ENCODE measurements around the gene CBLC.
"Not testable (repeated sequence)": the region's sequence is repeated elsewhere in the genome, so short reads cannot be mapped to it uniquely, and the experiment has no call there.

The CBLC gene

GRCh38 chr19:44765033-44765948 lies 12.4 kb upstream of the CBLC start:
- no peak for DNase-seq (ENCODE audit: low read depth)

DNA sequence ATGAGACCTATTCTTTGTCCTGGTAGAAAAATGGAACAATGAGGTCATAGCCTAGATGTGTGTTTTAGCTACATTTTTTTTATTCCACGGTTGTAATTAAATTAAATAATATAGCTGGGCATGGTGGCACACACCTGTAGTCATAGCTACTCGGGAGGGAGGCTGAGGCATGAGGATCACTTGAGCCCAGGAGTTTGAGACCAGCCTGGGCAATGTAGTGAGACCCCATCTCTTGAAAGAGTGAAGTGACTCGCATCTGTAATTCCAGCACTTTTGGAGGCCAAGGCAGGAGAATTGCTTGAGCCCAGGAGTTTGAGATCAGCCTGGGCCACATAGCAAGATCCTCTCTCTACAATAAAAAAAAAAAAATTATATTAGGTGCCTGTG lies 11.7 kb upstream of the CBLC start:
- no peak for DNase-seq (ENCODE audit: low read depth)

DNA sequence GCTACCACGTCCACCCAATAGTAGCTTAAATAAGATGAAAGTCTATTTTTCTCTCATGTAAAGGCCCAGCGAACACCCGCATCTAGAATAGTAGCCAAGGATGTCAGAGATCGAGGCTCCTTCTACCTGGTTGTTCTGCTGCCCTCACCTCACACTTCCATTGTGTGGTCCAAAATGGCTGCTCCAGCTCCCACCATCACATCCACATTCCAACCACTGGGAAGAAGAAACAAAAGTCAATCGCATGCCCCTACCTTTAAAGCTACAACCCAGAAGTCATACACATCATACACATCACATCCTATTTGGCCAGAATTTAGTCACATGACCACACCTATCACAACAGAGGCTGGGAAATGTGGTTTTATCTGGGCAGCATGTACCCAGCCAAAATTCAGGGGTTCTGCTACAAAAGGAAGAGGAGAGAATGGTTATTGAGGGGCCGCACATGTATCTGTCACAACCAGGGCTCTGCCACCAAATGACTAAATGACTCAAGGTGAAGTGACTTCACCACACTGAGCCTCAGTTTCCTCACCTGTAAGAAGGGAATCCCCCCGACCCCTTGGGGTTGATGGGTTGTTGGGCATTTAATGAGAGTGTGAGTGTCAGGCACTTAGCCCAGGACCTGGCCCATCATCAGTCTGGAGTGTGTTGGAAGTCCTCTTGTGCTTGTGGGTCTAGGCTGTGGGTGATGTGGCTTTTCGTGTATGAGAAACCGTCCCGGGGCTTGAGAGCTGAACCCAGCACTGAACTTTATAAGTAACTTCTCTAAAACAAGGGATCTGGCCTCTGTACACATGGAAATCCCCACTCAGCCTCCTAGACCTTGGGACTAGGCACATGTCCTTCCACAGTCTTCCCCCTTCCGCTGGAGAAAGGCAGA lies 10.2 kb upstream of the CBLC start:
- no peak for DNase-seq (ENCODE audit: low read depth)

DNA sequence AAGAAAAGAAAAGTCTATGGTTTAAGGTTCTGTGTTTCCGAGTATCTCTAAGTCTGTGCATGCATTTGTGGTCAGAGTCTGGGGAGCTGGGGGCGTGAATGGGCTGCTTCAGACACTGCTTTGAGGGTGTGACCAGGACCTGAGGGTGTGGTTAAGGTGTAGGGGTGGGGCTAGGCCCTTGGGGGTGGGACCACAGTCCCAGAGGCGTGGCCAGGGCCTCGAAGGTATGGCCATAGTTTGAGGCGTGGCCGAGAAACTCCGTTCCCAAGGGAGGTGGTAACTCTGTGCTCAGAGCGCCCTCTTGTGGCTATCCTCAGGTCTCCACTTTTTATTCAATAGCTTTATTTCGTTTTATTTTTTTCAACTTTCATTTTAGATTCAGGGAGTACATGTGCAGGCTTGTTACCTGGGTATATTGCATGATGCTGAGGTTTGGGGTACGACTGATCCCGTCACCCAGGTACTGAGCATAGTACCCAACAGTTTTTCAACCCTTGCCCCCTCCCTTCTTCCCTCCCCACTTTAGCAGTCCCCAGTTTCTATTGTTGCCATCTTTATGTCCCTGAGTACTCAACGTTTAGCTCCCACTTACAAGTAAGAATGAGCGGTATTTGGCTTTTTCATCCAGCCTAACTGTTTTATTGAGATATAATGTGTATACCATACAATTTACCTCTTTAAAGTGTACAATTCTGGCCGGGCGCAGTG lies 7.0 kb upstream of the CBLC start:
- peak; percentile 93 for DNase-seq (ENCODE audit: low read depth)

DNA sequence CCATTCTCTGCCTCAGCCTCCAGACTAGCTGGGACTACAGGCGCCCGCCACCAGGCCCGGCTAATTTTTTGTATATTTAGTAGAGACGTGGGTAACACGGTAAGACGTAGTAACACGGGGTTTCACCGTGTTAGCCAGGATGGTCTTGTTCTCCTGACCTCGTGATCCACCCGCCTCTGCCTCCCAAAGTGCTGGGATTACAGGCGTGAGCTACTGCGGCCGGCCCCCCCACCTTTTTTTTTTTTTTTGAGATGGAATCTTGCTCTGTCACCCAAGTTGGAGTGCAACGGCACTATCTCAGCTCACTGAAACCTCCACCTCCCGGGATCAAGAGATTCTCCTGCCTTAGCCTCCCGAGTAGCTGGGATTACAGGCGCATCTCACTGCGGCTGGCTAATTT lies 5.5 kb upstream of the CBLC start:
- DNase-seq (ENCODE audit: low read depth) = not testable (repeated sequence)

DNA sequence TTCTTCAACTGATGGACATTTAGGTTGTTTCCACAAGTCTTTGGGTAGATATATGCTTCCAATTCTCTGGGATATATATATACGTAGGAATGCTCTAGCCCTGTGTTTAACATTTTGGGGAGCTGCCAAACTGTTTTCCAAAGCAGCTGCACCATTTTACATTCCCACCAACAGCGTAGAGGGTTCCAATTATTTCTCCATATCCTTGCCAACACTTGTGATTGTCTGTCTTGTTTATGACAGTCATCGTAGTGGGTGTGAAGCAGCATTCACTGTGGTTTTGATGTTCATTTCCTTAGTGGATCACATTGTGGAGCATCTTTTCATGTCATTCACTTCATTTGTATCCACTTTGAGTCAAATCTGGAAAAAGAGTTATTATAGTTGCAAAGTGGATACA lies 4.7 kb upstream of the CBLC start:
- DNase-seq (ENCODE audit: low read depth) = no peak

- DNase-seq (ENCODE audit: low read depth) = no peak
Measured at GRCh38 chr19:44775676-44776240, 1.9 kb upstream of the CBLC start.

GRCh38 chr19:44776402-44777096 lies 1.1 kb upstream of the CBLC start:
- DNase-seq (ENCODE audit: low read depth) = no peak

- no peak for DNase-seq (ENCODE audit: low read depth)
Measured at GRCh38 chr19:44779150-44779549, 1.5 kb downstream of the CBLC start.

DNA sequence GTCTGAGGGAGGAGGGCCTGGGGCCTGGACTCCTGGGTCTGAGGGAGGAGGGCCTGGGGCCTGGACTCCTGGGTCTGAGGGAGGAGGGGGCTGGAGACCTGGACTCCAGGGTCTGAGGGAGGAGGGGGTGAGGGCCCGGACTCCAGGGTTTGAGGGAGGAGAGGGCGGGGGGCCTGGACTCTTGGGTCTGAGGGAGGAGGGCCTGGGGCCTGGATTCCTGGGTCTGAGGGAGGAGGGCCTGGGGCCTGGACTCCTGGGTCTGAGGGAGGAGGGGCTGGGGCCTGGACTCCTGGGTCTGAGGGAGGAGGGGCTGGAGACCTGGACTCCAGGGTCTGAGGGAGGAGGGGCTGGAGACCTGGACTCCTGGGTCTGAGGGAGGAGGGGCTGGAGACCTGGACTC lies 4.0 kb downstream of the CBLC start:
- not testable (repeated sequence) for DNase-seq (ENCODE audit: low read depth)

- DNase-seq (ENCODE audit: low read depth) = no peak
Measured at GRCh38 chr19:44782729-44783128, 5.0 kb downstream of the CBLC start.

- DNase-seq (ENCODE audit: low read depth) = no peak
Measured at GRCh38 chr19:44783545-44783944, 5.9 kb downstream of the CBLC start.

- DNase-seq (ENCODE audit: low read depth) = no peak
Measured at GRCh38 chr19:44785271-44785670, 7.6 kb downstream of the CBLC start.

DNA sequence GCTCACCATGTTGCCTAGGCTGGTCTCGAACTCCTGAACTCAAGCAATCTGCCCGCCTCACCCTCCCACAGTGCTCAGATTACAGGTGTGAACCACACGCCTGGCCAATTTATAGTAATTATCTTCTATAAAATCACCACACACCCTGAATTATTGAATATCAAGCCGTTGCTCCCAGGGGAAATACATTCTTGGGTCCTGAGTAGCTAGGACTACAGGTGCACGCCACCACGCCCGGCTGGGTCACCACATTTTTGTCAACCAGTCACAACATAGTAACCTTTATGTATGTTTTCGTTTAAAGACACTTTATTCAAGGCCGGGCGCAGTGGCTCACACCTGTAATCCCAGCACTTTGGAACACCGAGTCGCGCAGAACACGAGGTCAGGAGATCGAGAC lies 8.3 kb downstream of the CBLC start:
- no peak for DNase-seq (ENCODE audit: low read depth)

GRCh38 chr19:44788971-44789370 lies 11.3 kb downstream of the CBLC start:
- DNase-seq (ENCODE audit: low read depth) = no peak

DNA sequence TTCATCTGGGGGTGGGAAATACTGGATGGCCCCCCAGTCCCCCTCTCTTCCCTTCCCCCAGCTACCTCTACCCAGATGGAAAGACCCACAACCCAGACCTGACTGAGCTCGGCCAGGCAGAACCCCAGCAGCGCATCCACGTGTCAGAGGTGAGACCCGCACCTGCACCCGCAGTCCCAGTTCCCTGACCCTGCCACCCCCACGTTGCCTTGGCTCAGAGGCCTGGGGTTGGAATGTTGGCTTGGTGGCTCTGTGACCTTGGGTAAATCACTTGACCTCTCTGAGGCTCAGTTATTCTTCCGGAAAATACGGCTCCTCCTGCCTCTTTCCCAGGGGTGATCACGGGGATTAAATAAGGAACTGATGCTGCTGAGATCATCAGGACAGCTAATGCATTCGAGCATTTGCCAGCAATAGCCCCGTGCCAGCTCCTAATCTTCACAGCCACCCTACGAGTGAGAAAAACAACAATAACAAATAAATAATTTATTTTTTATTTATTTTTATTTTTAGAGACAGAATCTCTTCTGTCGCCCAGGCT lies 12.3 kb downstream of the CBLC start:
- no peak for DNase-seq (ENCODE audit: low read depth)

- no peak for DNase-seq (ENCODE audit: low read depth)
Measured at GRCh38 chr19:44792281-44792680, 14.6 kb downstream of the CBLC start.

DNA sequence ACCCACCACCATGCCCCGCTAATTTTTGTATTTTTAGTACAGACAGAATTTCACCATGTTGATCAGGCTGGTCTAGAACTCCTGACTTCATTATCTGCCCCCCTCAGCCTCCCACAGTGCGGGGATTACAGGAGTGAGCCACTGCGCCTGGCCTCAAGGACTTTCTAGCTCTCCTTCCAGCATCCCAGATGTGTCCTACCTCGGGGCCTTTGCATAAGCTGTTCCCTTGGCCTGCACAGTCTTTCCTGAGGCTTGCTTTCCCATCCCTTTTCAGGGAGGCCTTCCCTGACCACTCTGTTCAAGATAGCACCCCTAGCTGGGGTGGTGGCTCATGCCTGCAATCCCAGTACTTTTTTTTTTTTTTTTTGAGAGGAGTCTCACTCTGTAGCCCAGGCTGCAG lies 16.9 kb downstream of the CBLC start:
- DNase-seq (ENCODE audit: low read depth) = no peak

DNA sequence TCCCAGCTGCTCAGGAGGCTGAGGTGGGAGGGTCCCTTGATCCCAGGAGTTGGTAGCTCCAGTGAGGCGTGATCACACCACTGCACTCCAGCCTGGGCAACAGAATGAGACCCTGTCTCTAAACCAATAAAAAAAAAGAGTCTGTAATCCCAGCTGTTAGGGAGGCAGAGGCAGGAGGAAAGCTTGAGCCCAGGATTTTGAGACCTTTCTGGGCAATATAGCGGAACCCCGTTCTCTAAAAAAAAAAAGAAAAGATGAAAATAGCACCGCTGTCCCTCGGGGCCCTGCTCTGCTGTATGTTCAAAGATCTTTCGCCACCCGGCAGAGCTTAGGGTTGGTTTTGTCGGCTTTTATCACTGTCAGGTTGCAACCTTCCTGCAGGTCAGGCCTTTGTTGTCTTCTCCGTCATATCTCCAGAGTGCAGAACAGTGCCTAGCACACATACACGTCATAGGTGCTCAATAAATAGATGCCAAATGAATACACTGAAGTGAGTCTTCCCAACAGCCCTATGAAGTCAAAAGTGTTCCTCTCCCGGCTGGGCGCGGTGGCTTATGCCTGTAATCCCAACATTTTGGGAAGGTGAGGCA lies 17.8 kb downstream of the CBLC start:
- DNase-seq (ENCODE audit: low read depth) = no peak

DNA sequence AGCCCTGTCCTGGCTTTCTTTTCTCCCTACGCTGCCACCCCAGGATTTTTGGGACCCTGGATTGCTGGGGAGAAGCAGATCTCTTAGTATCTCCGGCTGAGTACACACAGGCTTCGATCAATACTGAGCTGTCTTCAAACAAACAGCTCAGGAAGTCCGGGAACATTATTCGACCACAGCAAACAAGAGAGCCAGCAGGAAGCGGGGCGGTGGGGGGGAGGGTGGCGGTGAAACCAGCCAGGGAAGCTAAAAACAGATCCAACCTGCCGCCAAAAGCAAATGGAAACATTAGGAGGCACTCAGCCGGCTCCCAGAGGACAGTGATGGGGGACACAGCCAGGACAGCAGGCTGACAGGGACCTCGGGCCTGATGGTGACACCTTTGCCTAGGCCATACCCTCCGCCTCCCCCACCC lies 19.0 kb downstream of the CBLC start:
- no peak for DNase-seq (ENCODE audit: low read depth)
